Activated CD4-positive, alpha-beta T cell treated with anti-CD3 and anti-CD28 coated beads for 1 hour (primary cell): ENCODE measurements around the gene BASP1.
"Not testable (repeated sequence)": the region's sequence is repeated elsewhere in the genome, so short reads cannot be mapped to it uniquely, and the experiment has no call there.

Experiments used
- DNase-seq: peaks from one replicate; pipeline ENCODE4 v3.0.0-alpha.2; 2020

Gene BASP1

GRCh38 chr5:17257705-17258273 is 40.4 kb downstream of the BASP1 start:
- DNase-seq: no peak

- no peak for DNase-seq
Observed at GRCh38 chr5:17258431-17258830, 41.0 kb downstream of the BASP1 start.

GRCh38 chr5:17259012-17259411 is 41.6 kb downstream of the BASP1 start:
- not testable (repeated sequence) for DNase-seq

GRCh38 chr5:17259630-17260257 is 42.3 kb downstream of the BASP1 start:
- DNase-seq: no peak

GRCh38 chr5:17260549-17260948 is 43.1 kb downstream of the BASP1 start:
- no peak for DNase-seq

- no peak for DNase-seq
Observed at GRCh38 chr5:17261075-17261474, 43.6 kb downstream of the BASP1 start.

GRCh38 chr5:17265041-17265440 is 47.6 kb downstream of the BASP1 start:
- no peak for DNase-seq

- no peak for DNase-seq
Observed at GRCh38 chr5:17267106-17267505, 49.7 kb downstream of the BASP1 start.

GRCh38 chr5:17269201-17269600 is 51.8 kb downstream of the BASP1 start:
- DNase-seq: no peak

GRCh38 chr5:17272111-17272510 is 54.7 kb downstream of the BASP1 start:
- DNase-seq: no peak

GRCh38 chr5:17275289-17276158 is 58.1 kb downstream of the BASP1 start:
- no peak for DNase-seq

GRCh38 chr5:17276445-17276844 is 59.0 kb downstream of the BASP1 start:
- DNase-seq: no peak

- DNase-seq: no peak
Observed at GRCh38 chr5:17277907-17278306, 60.5 kb downstream of the BASP1 start.

- no peak for DNase-seq
Observed at GRCh38 chr5:17278931-17279330, 61.5 kb downstream of the BASP1 start.

GRCh38 chr5:17279487-17279886 is 62.1 kb downstream of the BASP1 start:
- no peak for DNase-seq

GRCh38 chr5:17282283-17283120 is 65.1 kb downstream of the BASP1 start:
- DNase-seq: no peak

- DNase-seq: no peak
Observed at GRCh38 chr5:17283121-17283415, 65.6 kb downstream of the BASP1 start.

- no peak for DNase-seq
Observed at GRCh38 chr5:17287501-17288155, 70.2 kb downstream of the BASP1 start.

- DNase-seq: no peak
Observed at GRCh38 chr5:17288570-17288969, 71.1 kb downstream of the BASP1 start.

- DNase-seq: no peak
Observed at GRCh38 chr5:17289681-17290539, 72.5 kb downstream of the BASP1 start.

GRCh38 chr5:17290540-17290974 is 73.1 kb downstream of the BASP1 start:
- DNase-seq: no peak
